ENCODE results near the gene TMX3. TPM values are rescaled to one million over a fixed set of nuclear protein-coding genes. Genes with fewer than 3 reads are reported as not detected.

Gene TMX3, protein sequence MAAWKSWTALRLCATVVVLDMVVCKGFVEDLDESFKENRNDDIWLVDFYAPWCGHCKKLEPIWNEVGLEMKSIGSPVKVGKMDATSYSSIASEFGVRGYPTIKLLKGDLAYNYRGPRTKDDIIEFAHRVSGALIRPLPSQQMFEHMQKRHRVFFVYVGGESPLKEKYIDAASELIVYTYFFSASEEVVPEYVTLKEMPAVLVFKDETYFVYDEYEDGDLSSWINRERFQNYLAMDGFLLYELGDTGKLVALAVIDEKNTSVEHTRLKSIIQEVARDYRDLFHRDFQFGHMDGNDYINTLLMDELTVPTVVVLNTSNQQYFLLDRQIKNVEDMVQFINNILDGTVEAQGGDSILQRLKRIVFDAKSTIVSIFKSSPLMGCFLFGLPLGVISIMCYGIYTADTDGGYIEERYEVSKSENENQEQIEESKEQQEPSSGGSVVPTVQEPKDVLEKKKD
- polyA plus RNA-seq (2011; rRNA removed) (30.3 and 65.3 TPM in 2 replicates), polyA minus RNA-seq (2011; rRNA and poly(A)+ RNA removed) (33.6 and 36.4 TPM in 2 replicates)

- ChIA-PET CTCF (interaction anchor here (0.6 to 1.3 kb wide), 2 partner anchors 128 to 1487 kb away, joined by 3 read pairs; no protein-coding TSS in a partner anchor), POLR2A (no interaction called here)
- H3K36me3 ChIP-seq (ENCODE audit: control insufficient read depth, insufficient read depth, low read length) = peaks cover 5% of the 10 kb centered on the region; the same call in 1 of the 2 replicates
- no peaks in the 10 kb centered on the region for H3K27me3 ChIP-seq (ENCODE audit: control insufficient read depth, insufficient read depth, low read length)
- peak; percentile 59 for DNase-seq (ENCODE audit: low read depth)
- peak within 1 kb of the TSS; percentile 84 for H3K4me3 ChIP-seq (ENCODE audit: low read depth, low read length)
- TF ChIP-seq, protein P1, sequence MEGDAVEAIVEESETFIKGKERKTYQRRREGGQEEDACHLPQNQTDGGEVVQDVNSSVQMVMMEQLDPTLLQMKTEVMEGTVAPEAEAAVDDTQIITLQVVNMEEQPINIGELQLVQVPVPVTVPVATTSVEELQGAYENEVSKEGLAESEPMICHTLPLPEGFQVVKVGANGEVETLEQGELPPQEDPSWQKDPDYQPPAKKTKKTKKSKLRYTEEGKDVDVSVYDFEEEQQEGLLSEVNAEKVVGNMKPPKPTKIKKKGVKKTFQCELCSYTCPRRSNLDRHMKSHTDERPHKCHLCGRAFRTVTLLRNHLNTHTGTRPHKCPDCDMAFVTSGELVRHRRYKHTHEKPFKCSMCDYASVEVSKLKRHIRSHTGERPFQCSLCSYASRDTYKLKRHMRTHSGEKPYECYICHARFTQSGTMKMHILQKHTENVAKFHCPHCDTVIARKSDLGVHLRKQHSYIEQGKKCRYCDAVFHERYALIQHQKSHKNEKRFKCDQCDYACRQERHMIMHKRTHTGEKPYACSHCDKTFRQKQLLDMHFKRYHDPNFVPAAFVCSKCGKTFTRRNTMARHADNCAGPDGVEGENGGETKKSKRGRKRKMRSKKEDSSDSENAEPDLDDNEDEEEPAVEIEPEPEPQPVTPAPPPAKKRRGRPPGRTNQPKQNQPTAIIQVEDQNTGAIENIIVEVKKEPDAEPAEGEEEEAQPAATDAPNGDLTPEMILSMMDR (IDR thresholded peaks at IDR 0.05; ENCODE audit: insufficient read depth, low read depth, low read length) = no peak
Measured at GRCh38 chr18:68714712-68715496, at the start of gene TMX3. TSS of gene TMX3 (minus strand) at chr18:68715108. CDS start at chr18:68714981, 127 bp downstream.

- no peak overlapping the region for H3K4me3 ChIP-seq (ENCODE audit: low read depth, low read length)
- TF ChIP-seq, protein P1 (IDR thresholded peaks at IDR 0.05; ENCODE audit: insufficient read depth, low read depth, low read length) = no peak
- no peak for DNase-seq (ENCODE audit: low read depth)
- no peaks in the 10 kb centered on the region for H3K36me3 ChIP-seq (ENCODE audit: control insufficient read depth, insufficient read depth, low read length)
- H3K27me3 ChIP-seq (ENCODE audit: control insufficient read depth, insufficient read depth, low read length) = no peaks in the 10 kb centered on the region
- ChIA-PET CTCF (interaction anchor here (1.2 kb wide), 1 partner anchor 9 kb away, joined by 3 read pairs; no protein-coding TSS in a partner anchor), POLR2A (no interaction called here)
Measured at GRCh38 chr18:68764016-68764415, 49.1 kb upstream of the TMX3 start.

GRCh38 chr18:68763083-68763482, 48.2 kb upstream of the TMX3 start:
- no peaks in the 10 kb centered on the region for H3K36me3 ChIP-seq (ENCODE audit: control insufficient read depth, insufficient read depth, low read length)
- CTCF ChIA-PET = no interaction called here
- DNase-seq (ENCODE audit: low read depth) = no peak
- no peaks in the 10 kb centered on the region for H3K27me3 ChIP-seq (ENCODE audit: control insufficient read depth, insufficient read depth, low read length)
- TF ChIP-seq, protein P1 (IDR thresholded peaks at IDR 0.05; ENCODE audit: insufficient read depth, low read depth, low read length) = no peak
- H3K4me3 ChIP-seq (ENCODE audit: low read depth, low read length) = no peak overlapping the region
- POLR2A ChIA-PET = no interaction called here

DNA sequence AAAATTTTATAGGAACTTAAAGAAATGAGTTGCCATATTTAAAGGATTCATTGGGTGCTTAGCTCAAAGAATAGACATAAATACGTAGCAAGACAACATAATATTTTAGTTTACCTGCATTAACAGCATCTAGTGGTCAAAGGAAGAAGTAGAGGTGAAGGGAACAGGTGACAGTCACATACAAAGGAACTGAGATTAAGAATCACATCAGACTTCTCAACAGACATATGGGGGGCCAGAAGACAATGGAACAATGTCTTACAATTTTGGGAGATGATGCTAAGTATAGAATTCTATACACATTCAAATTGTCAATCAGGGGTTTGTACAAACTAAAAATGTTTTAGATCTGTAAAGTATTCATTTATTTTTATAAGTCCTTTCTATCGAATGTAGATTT, 44.4 kb upstream of the TMX3 start:
- TF ChIP-seq, protein P1 (IDR thresholded peaks at IDR 0.05; ENCODE audit: insufficient read depth, low read depth, low read length) = no peak
- no peak overlapping the region for H3K4me3 ChIP-seq (ENCODE audit: low read depth, low read length)
- POLR2A ChIA-PET = no interaction called here
- no peak for DNase-seq (ENCODE audit: low read depth)
- CTCF ChIA-PET = interaction anchor here (0.6 kb wide), 1 partner anchor 1322 kb away, joined by 3 read pairs; no protein-coding TSS in a partner anchor
- H3K36me3 ChIP-seq (ENCODE audit: control insufficient read depth, insufficient read depth, low read length) = no peaks in the 10 kb centered on the region
- H3K27me3 ChIP-seq (ENCODE audit: control insufficient read depth, insufficient read depth, low read length) = no peaks in the 10 kb centered on the region

- TF ChIP-seq, protein P1 (IDR thresholded peaks at IDR 0.05; ENCODE audit: insufficient read depth, low read depth, low read length) = no peak
- CTCF ChIA-PET = interaction anchor here (1.0 kb wide), 1 partner anchor 16 kb away, joined by 6 read pairs; no protein-coding TSS in a partner anchor
- no peak for DNase-seq (ENCODE audit: low read depth)
- POLR2A ChIA-PET = no interaction called here
- Histone ChIP-seq H3K36me3 (ENCODE audit: control insufficient read depth, insufficient read depth, low read length) (no peaks in the 10 kb centered on the region), H3K4me3 (ENCODE audit: low read depth, low read length) (no peak overlapping the region), H3K27me3 (ENCODE audit: control insufficient read depth, insufficient read depth, low read length) (no peaks in the 10 kb centered on the region)
Measured at GRCh38 chr18:68757126-68757525, 42.2 kb upstream of the TMX3 start.

All from BJ (cell line).